OCI-LY7 (cell line): ENCODE results near the gene MYO7A.

Experiments
- EZH2phosphoT487 ChIP-seq: fragments of 200-600 bp; sonication (generic); IDR thresholded peaks from 2 replicates; pipeline ENCODE4 v1.6.1; 2018; ENCODE audit warnings: low read depth, borderline replicate concordance, mild to moderate bottlenecking, mixed run types, antibody characterized with exemption, low read length, moderate library complexity, mixed read lengths
- TF ChIP-seq, protein P1 (sequence below): fragments of 200-600 bp; sonication (generic); conservative IDR thresholded peaks from 2 replicates; pipeline ENCODE4 v1.5.1; 2014; ENCODE audit warnings: mild to moderate bottlenecking, antibody characterized with exemption, low read length, moderate library complexity, mixed read lengths

DNA sequence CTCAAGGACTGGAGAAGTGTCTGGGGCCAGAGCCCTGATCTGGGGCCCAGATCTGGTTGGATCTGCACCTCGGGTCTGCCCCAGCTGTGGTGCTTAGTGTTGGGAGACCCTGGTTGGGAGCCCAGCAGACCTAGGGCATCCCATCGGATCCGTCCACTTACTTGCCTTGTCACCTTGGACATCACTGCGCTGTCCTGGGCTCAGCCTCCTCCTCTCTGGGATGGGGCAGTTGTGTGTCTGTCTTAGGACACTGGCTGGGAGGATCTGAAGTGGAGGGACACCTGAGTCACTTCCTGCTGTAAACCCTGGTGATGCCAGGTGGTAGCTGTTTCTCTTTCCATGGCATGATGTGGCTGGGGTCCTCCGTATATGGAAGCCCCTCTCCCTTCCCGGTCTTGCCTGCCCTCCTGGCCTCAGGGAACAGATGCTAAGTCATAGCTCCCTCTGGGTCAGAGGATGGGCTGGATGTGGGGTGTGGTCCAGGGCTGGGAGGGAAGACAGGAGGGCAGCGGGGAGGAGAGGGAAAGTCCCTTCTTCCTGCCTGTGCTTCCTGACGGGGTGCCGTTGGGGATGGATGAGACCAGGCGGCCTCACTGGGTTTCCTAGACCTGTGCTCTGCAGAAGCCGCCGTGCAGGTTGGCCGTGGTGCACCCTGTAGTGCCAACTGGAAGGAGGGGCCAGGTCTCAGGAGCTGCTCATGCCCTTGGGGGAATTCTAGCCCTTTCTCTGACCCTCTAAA is 37.5 kb upstream of the MYO7A start:
- TF ChIP-seq, protein P1, sequence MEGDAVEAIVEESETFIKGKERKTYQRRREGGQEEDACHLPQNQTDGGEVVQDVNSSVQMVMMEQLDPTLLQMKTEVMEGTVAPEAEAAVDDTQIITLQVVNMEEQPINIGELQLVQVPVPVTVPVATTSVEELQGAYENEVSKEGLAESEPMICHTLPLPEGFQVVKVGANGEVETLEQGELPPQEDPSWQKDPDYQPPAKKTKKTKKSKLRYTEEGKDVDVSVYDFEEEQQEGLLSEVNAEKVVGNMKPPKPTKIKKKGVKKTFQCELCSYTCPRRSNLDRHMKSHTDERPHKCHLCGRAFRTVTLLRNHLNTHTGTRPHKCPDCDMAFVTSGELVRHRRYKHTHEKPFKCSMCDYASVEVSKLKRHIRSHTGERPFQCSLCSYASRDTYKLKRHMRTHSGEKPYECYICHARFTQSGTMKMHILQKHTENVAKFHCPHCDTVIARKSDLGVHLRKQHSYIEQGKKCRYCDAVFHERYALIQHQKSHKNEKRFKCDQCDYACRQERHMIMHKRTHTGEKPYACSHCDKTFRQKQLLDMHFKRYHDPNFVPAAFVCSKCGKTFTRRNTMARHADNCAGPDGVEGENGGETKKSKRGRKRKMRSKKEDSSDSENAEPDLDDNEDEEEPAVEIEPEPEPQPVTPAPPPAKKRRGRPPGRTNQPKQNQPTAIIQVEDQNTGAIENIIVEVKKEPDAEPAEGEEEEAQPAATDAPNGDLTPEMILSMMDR: no peak
- no peak for TF ChIP-seq EZH2phosphoT487
